H9 (cell line): ENCODE results near the gene EMB. TPM values are rescaled to one million over a fixed set of nuclear protein-coding genes. Genes with fewer than 3 reads are reported as not detected.
"Not testable (repeated sequence)": the region's sequence is repeated elsewhere in the genome, so short reads cannot be mapped to it uniquely, and the experiment has no call there.

Source experiments
- DNase-seq: peaks from one replicate; pipeline ENCODE4 v3.0.0-alpha.2; 2017
- H2AFZ ChIP-seq: one replicate; pipeline ENCODE4 v1.6.1; 2013; ENCODE audit warnings: mild to moderate bottlenecking, low read length, control low read depth, moderate library complexity
- H2AK5ac ChIP-seq: 2 replicates; pipeline ENCODE4 v1.6.1; 2013; ENCODE audit warnings: low read length, control low read depth, mixed read lengths; ENCODE audit not compliant: insufficient read length
- H2BK120ac ChIP-seq: one replicate; pipeline ENCODE4 v1.6.1; 2013; ENCODE audit warnings: low read depth, mild to moderate bottlenecking, low read length, control low read depth, inconsistent platforms; ENCODE audit not compliant: poor library complexity, severe bottlenecking
- H2BK12ac ChIP-seq: 2 replicates; pipeline ENCODE4 v1.6.1; 2013; ENCODE audit warnings: low read length, control low read depth, mixed read lengths, low read depth; ENCODE audit not compliant: insufficient read length
- H2BK15ac ChIP-seq: 2 replicates; pipeline ENCODE4 v1.6.1; 2013; ENCODE audit warnings: low read depth, low read length, control low read depth
- H2BK20ac ChIP-seq: one replicate; pipeline ENCODE4 v1.6.1; 2013; ENCODE audit warnings: low read depth, mild to moderate bottlenecking, low read length, control low read depth, inconsistent platforms; ENCODE audit not compliant: poor library complexity, severe bottlenecking
- H2BK5ac ChIP-seq: 2 replicates; pipeline ENCODE4 v1.6.1; 2013; ENCODE audit warnings: low read length, control low read depth, mixed read lengths; ENCODE audit not compliant: insufficient read length
- H3K14ac ChIP-seq: 2 replicates; pipeline ENCODE4 v1.6.1; 2013; ENCODE audit warnings: low read length, control low read depth; ENCODE audit not compliant: insufficient read depth
- H3K18ac ChIP-seq: 2 replicates; pipeline ENCODE4 v1.6.1; 2013; ENCODE audit warnings: low read depth, mild to moderate bottlenecking, mixed read lengths, low read length, control low read depth; ENCODE audit not compliant: insufficient read length
- H3K23ac ChIP-seq: 2 replicates; pipeline ENCODE4 v1.6.1; 2013; ENCODE audit warnings: low read length, control low read depth, mixed read lengths, low read depth; ENCODE audit not compliant: insufficient read length
- H3K23me2 ChIP-seq: 2 replicates; pipeline ENCODE4 v1.6.1; 2013; ENCODE audit warnings: low read depth, mild to moderate bottlenecking, mixed read lengths, low read length, control low read depth; ENCODE audit not compliant: insufficient read length, poor library complexity, severe bottlenecking
- H3K27ac ChIP-seq: 2 replicates; pipeline ENCODE4 v1.5.1; 2013; ENCODE audit warnings: low read length, control low read depth, mixed read lengths, low read depth; ENCODE audit not compliant: insufficient read length
- H3K27me3 ChIP-seq: 2 replicates; pipeline ENCODE4 v1.6.1; 2013; ENCODE audit warnings: low read length, control low read depth, inconsistent platforms; ENCODE audit not compliant: insufficient read depth
- H3K4ac ChIP-seq: 2 replicates; pipeline ENCODE4 v1.6.1; 2013; ENCODE audit warnings: low read depth, mild to moderate bottlenecking, control low read depth, inconsistent platforms, low read length, moderate library complexity
- H3K4me1 ChIP-seq: 2 replicates; pipeline ENCODE4 v1.6.1; 2013; ENCODE audit warnings: low read length, control low read depth, inconsistent platforms; ENCODE audit not compliant: insufficient read depth
- H3K4me2 ChIP-seq: 2 replicates; pipeline ENCODE4 v1.6.1; 2013; ENCODE audit warnings: low read length, control low read depth, mixed read lengths; ENCODE audit not compliant: insufficient read length, insufficient read depth
- H3K56ac ChIP-seq: 2 replicates; pipeline ENCODE4 v1.6.1; 2013; ENCODE audit warnings: low read depth, mild to moderate bottlenecking, mixed read lengths, low read length, control low read depth; ENCODE audit not compliant: insufficient read length
- H3K79me1 ChIP-seq: 2 replicates; pipeline ENCODE4 v1.6.1; 2013; ENCODE audit warnings: low read depth, mild to moderate bottlenecking, moderate library complexity, low read length, control low read depth, inconsistent platforms; ENCODE audit not compliant: insufficient read depth, poor library complexity, severe bottlenecking
- H3K79me2 ChIP-seq: 2 replicates; pipeline ENCODE4 v1.6.1; 2013; ENCODE audit warnings: low read length, control low read depth, inconsistent platforms; ENCODE audit not compliant: insufficient read depth
- H3K9ac ChIP-seq: 2 replicates; pipeline ENCODE4 v1.6.1; 2013; ENCODE audit warnings: low read length, control low read depth, mixed read lengths; ENCODE audit not compliant: insufficient read length; ENCODE audit errors: extremely low read depth
- H3K9me3 ChIP-seq: one replicate; pipeline ENCODE4 v1.6.1; 2013; ENCODE audit warnings: low read depth, low read length, inconsistent platforms; ENCODE audit not compliant: control insufficient read depth
- H3T11ph ChIP-seq: one replicate; pipeline ENCODE4 v1.6.1; 2013; ENCODE audit warnings: mild to moderate bottlenecking, low read length, control low read depth, inconsistent platforms
- H4K20me1 ChIP-seq: one replicate; pipeline ENCODE4 v1.6.1; 2013; ENCODE audit not compliant: control insufficient read depth, insufficient read length, insufficient read depth
- H4K5ac ChIP-seq: 2 replicates; pipeline ENCODE4 v1.6.1; 2013; ENCODE audit warnings: low read depth, mild to moderate bottlenecking, mixed read lengths, low read length, control low read depth; ENCODE audit not compliant: insufficient read length
- H4K8ac ChIP-seq: replicated peaks from 2 replicates; pipeline ENCODE4 v1.6.1; 2013; ENCODE audit warnings: low read length, control low read depth, mixed read lengths, low read depth; ENCODE audit not compliant: insufficient read length
- H4K91ac ChIP-seq: 2 replicates; pipeline ENCODE4 v1.6.1; 2013; ENCODE audit warnings: low read depth, mild to moderate bottlenecking, moderate library complexity, mixed read lengths, low read length, control low read depth; ENCODE audit not compliant: insufficient read length
- H3K27ac Mint-ChIP-seq, 3 experiments: 2 replicates in 2 of 3; 3 replicates in 1 of 3; pipeline ENCODE4 v1.8.0; 2020 to 2021; ENCODE audit warnings: mixed read lengths in 3 of 3, mild to moderate bottlenecking in 1 of 3, moderate library complexity in 1 of 3
- H3K27me3 Mint-ChIP-seq: 2 replicates; pipeline ENCODE4 v1.8.0; 2021; ENCODE audit warnings: low read depth, mild to moderate bottlenecking, moderate library complexity, mixed read lengths
- H3K36me3 Mint-ChIP-seq, 3 experiments: 2 replicates in 2 of 3; 3 replicates in 1 of 3; pipeline ENCODE4 v1.8.0; 2020 to 2021; ENCODE audit warnings: low read depth in 3 of 3, mixed read lengths in 3 of 3; ENCODE audit not compliant: insufficient read depth in 1 of 3
- H3K4me1 Mint-ChIP-seq, 2 experiments: 2 replicates each; pipeline ENCODE4 v1.8.0; 2020; ENCODE audit warnings: mixed read lengths in 2 of 2
- H3K4me3 Mint-ChIP-seq, 2 experiments: 2 replicates in 1 of 2; 3 replicates in 1 of 2; pipeline ENCODE4 v1.8.0; 2020 to 2021; ENCODE audit warnings: mild to moderate bottlenecking in 2 of 2, mixed read lengths in 2 of 2, moderate library complexity in 1 of 2
- H3K9me3 Mint-ChIP-seq, 2 experiments: 2 replicates in 1 of 2; 3 replicates in 1 of 2; pipeline ENCODE4 v1.8.0; 2020; ENCODE audit warnings: mild to moderate bottlenecking in 2 of 2, mixed read lengths in 2 of 2, moderate library complexity in 1 of 2
- WGBS: extraction: QIAGEN DNeasy Blood & Tissue Kit; methylation state at CpG from one replicate; pipeline ENCODE4 v1.1.7; 2013; ENCODE audit warnings: missing lambda C conversion rate, low lambda C conversion rate, mixed read lengths; ENCODE audit not compliant: insufficient read length; ENCODE audit errors: extremely low coverage; 5-methylcytosine and 5-hydroxymethylcytosine counted together
- total RNA-seq: library from RNA; stranded (reverse); gene quantifications from 2 replicates; pipeline ENCODE4 v1.2.1, GENCODE V29; 2021

Gene EMB
- total RNA-seq, 1 experiment from 2014 or later, result 39.4 TPM

DNA sequence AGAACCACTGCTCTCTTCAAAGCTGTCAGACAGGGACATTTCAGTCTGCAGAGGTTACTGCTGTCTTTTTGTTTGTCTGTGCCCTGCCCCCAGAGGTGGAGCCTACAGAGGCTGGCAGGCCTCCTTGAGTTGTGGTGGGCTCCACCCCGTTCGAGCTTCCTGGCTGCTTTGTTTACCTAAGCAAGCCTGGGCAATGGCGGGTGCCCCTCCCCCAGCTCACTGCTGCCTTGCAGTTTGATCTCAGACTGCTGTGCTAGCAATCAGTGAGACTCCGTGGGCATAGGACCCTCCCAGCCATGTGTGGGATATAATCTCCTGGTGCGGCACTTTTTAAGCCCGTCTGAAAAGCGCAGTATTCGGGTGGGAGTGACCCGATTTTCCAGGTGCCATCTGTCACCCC is 17.3 kb upstream of the EMB start:
- Mint-ChIP-seq H3K9me3 (peaks cover 51 to 64% of the 10 kb centered on the region in 2 experiments), H3K36me3 (peaks cover 6 to 19% (median 7%) of the 10 kb centered on the region in 3 experiments; a peak in 6 of 7 replicates)
- H3T11ph ChIP-seq, H2AFZ ChIP-seq, H3K23me2 ChIP-seq, H2BK120ac ChIP-seq, H3K18ac ChIP-seq, H3K27ac Mint-ChIP-seq, H4K91ac ChIP-seq, H2BK12ac ChIP-seq, H3K79me1 ChIP-seq, H3K9me3 ChIP-seq, H3K14ac ChIP-seq, H3K23ac ChIP-seq, H3K4me1 ChIP-seq, H3K27me3 Mint-ChIP-seq, H4K8ac ChIP-seq, H2AK5ac ChIP-seq, H4K5ac ChIP-seq, H3K27me3 ChIP-seq, H3K4me3 Mint-ChIP-seq, H3K9ac ChIP-seq, H3K56ac ChIP-seq, H3K4me1 Mint-ChIP-seq, H2BK20ac ChIP-seq, H3K4me2 ChIP-seq, H3K4ac ChIP-seq, H4K20me1 ChIP-seq, H2BK15ac ChIP-seq, H2BK5ac ChIP-seq, H3K79me2 ChIP-seq, H3K27ac ChIP-seq: not testable (repeated sequence)
- peak; percentile 36 for DNase-seq
- WGBS, result no CpG with 5 or more reads among the region's 9 CpGs

DNA sequence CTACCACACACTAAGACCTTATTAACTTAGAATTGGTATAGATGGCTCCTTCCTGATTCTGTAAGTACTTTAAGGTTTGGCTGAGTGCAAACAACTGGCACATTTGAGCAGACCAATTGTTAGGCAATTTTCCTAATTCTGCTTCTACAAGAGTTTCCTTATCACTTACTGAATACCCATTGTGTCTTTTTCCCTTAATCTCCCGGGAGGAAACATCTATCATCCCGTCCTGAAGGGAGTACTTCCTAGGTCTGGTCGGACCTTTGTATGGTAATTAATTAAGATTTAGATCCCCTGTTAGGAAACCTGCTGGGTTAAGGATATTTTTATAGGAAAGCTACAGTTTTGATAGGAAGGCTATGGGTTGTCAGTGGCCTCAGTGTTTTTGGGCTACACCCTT is 8.2 kb upstream of the EMB start:
- not testable (repeated sequence) for H4K20me1 ChIP-seq, H3K79me2 ChIP-seq, H2BK15ac ChIP-seq, H3K27me3 Mint-ChIP-seq, H3K27ac Mint-ChIP-seq, H3K23ac ChIP-seq, H3K79me1 ChIP-seq, H2AK5ac ChIP-seq, H2BK12ac ChIP-seq, H3K27me3 ChIP-seq, H2BK5ac ChIP-seq, DNase-seq, H3K4me3 Mint-ChIP-seq, H3K4me2 ChIP-seq, H3K14ac ChIP-seq, H3K18ac ChIP-seq, H2BK120ac ChIP-seq, H2BK20ac ChIP-seq, H3K27ac ChIP-seq, H3K4ac ChIP-seq, H3K9me3 ChIP-seq, H3K9ac ChIP-seq, H4K8ac ChIP-seq, H2AFZ ChIP-seq, H3K4me1 Mint-ChIP-seq, H3K36me3 Mint-ChIP-seq, H3K23me2 ChIP-seq, H3K56ac ChIP-seq, H3K4me1 ChIP-seq, H4K91ac ChIP-seq, H4K5ac ChIP-seq, H3T11ph ChIP-seq
- H3K9me3 Mint-ChIP-seq, result peaks cover 29 to 39% of the 10 kb centered on the region in 2 experiments
- no CpG with 5 or more reads among the region's 3 CpGs for WGBS
